Stimulated activated CD8-positive, alpha-beta memory T cell treated with anti-CD3 and anti-CD28 coated beads, Interleukin-4, amount 100 ng/mL, for 4 hours (primary cell): ENCODE data around the gene RAX2.

Experiments
- DNase-seq, 2 donors: peaks; one replicate each; pipeline ENCODE4 v3.0.0-alpha.2; 2020; ENCODE audit warnings: low read depth in 2 of 2, low spot score in 1 of 2

RAX2 gene

DNA sequence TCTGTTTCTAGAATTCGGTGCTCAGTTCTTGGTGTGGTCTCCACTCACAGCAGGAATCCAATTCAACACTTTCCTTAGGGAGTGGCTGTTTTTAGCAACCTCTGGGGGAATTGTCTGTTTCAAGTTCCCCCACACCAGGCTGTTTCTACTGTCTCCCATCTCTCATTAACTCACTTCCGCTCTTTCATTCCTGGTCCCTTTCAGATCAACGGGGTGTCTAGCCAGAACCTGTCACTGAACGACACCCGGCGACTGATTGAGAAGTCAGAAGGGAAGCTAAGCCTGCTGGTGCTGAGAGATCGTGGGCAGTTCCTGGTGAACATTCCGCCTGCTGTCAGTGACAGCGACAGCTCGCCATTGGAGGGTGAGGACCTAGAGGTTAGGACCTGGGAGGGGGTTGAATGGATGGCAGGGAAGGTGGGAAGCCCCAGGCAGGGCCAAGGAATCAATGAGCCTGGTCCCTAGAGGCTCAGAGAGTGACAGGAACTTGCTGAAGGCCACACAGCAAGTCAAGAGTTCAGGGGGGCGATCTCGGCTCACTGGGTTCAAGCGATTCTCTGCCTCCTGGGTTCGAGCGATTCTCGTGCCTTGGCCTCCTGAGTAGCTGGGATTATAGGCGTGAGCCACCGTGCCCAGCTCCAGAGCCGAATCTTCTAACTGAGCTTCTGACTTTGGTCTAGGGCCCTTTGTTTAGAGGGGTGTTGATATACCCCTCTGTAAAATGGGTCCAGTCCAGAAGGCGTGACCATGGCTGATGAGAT lies 38.3 kb downstream of the RAX2 start:
- DNase-seq: no peak

DNA sequence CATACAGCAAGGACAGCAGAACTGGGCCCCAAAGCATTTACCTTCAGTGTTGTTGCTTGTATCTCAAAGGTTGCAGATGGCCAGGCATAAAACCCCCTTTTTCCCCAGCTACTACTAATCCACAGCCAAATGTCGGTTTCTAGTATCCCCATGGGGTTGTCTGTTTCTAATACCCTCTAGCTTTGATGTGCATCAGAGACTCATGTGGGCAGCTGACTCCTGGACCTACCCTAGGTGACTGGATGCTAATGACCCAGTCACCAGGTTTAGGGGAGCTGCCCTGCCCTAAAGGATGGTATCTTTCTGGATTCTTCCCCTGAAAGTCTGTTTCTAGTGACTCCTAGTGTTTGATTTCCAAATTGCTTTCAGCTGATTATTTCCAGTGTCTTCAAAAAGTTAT lies 39.9 kb downstream of the RAX2 start:
- no peak for DNase-seq

DNA sequence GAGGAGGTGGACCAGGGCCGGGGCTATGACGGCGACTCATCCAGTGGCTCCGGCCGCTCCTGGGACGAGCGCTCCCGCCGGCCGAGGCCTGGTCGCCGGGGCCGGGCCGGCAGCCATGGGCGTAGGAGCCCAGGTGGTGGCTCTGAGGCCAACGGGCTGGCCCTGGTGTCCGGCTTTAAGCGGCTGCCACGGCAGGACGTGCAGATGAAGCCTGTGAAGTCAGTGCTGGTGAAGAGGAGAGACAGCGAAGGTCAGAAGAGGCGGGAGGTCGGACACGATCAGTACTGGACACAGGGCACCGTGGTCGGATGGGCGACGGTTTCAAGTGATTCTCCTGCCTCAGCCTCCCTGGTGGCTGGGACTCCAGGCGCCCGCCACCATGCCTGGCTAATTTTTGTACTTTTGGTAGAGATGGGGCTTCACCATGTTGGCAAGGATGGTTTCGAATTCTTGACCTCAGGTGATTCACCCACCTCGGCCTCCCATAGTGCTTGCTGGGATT lies 41.5 kb downstream of the RAX2 start:
- no peak for DNase-seq

DNA sequence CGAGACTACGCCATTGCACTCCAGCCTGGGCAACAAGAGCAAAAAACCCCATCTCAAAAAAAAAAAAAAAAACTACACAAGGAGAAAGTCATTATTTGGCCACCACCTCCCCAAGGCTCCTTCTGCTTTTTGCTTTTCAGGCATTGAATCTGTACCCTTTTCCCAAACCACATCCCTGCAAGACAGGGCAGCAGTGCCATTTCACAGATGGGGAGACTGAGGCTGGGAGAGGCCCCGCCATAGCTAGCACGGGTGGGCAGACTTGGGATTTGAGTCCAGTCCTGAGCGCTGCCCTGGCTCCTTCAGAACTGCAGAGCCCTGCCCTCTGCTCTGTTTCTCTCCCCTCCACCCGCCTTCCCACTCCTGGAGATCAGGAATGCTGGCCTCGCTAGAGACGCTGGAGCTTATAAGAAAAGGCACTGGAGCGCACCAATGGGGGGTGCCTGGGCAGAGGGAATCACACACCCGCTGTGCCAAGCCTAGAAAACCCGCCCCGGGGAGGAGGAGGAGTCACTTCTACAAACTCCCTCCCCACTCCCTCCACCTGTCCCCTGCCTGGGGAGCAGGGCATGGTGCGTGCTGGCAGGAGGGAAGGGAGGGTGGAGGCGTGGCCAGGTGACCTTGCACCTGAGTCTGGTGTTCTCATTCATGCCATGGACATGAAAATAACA lies 46.3 kb downstream of the RAX2 start:
- no peak for DNase-seq

DNA sequence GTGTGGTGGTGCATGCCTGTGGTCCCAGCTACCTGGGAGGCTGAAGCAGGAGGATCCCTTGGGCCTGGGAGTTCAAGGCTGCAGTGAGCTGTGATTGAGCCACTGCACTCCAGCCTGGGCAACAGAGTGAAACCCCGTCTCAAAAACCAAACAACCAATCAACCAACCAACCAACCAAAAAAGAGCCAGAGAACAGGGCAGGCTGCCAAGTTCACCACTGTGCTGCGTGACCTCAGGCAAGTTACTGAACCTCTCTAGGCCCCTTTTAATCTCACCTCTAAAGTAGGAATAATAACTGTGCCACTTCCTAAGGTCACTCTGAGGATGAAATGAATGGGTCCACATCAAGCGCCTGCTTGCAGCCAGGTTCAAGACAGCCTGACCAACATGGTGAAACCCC lies 46.9 kb downstream of the RAX2 start:
- DNase-seq: no peak

DNA sequence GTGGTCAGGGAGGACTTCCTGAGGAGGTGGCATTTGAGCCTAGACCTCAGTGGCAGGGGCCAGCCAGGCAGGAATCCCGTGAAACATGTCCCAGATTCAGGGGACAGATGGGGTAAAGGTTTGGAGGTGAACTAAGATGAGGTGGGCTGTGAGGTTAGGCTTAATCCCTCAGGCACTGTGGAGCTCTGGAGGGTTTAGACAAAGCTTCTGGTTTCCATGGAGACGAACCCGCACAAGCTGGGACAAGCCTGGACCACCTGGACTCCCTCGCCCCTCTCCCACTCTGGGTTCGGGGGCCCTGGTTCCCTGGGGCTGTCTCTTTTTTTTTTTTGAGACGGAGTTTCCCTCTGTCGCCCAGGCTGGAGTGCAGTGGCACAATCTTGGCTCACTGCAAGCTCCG lies 48.1 kb downstream of the RAX2 start:
- no peak for DNase-seq

DNA sequence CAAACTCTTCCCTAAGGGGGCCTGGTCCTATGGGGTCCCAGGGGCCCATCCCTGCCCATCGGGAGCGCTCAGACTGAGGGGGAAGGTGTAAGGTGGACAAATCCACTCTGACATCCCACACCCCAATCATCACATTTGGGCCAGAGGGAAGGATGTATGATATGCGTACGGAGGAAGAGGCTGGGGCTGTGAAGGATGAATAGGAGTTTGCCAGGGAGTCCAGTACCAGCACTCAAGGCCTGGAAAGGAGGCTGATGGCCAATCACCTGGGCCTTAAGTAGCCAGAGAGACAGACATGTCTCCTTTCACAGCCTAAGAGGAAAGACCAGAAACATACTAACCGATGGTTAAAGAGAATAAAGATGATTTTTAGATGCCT lies 48.9 kb downstream of the RAX2 start:
- DNase-seq: no peak

DNA sequence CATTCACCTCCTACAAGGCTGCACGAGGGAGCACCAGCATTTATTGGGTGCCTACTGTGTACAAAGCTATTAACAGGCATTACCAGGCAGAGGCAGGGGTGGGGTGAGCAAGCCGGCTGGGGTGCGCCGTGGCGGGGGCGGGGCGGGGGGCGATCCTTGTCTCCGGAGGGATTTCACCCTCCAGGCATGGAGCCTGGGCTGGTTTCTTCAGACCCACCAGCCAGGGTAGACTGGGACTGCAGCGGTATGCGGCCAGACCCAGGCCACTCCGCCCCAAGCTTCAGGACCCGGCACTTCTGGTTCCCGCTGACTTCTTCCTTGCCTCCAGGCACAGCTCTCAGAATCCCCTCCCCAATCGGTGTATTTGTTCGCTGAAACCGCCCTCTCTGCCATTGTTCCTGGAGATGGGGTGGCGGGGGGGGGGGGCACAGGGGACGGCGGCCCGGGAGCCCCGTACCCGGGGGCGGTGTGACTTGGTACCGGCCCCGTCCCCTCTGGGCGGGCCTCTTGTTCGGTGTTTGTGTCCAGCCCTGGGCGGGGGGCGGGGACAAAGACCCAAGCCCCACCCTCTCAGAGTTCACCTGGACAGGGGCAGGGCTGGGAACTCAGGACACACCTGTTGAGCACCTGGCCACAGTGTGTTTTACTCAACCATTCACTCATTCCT lies 49.5 kb downstream of the RAX2 start:
- DNase-seq: no peak

DNA sequence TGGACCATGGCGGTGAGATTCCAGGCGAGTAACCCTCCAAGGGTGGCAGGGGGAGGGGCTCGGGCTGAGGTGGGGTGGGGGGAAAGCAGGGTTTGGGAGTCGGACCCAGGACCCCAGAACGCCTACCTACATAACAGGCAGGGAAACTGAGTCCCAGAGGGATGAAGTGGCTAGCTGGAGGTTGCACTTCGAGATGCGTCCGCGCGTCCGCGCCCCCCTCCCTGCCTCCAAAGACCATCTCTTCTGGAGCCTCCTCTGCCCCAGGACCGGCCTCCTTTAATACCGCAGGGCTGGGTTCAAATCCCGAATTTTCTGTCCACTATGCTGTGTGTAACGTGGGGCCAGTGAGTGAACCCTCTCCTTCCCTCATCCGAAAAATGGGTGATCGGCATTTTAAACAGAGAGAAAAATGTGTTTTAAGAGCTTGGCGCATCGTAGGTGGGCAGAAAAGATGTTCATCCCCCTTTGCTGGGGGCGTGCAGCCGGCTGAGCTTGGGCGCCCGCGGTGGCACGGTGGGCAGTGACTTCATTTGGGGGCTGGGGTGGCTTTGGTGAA lies 50.1 kb downstream of the RAX2 start:
- no peak for DNase-seq

DNA sequence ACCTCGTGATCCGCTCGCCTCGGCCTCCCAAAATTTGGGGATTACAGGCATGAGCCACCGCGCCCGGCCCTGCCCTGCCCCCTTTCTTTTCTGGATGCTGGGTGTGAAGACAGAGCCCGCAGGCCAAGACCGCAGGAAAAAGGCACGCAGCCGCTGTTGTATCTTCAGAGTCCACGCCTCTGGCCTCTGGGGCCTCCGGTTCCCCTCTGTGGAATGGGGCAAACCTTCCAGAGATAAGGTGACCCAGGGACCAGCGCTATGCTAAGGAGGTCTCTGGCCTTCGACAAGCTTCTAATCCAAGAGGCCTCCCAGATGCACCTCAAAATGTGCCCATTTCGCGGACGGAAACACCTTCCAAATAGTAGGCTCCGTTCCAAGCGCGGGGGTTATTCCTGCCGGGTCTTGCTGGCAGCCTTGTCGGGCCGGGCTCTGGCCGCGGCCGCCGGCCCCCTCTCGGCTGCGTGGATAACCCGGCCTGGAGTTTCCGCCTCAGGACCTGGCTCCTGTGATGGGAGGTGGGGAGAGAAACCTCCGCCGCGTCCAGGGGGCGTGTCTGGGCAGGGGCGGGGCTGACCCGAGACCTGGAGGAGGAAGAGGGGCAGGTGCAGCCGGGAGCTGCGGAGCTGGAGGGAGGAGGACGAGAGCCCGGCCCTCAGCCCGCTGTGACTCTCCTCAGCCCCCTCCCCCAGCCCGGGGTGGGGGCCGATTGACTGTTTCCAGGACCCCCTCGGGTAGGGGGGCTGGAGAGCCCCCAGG lies 50.7 kb downstream of the RAX2 start:
- peak; percentile 60 to 63 for DNase-seq

DNA sequence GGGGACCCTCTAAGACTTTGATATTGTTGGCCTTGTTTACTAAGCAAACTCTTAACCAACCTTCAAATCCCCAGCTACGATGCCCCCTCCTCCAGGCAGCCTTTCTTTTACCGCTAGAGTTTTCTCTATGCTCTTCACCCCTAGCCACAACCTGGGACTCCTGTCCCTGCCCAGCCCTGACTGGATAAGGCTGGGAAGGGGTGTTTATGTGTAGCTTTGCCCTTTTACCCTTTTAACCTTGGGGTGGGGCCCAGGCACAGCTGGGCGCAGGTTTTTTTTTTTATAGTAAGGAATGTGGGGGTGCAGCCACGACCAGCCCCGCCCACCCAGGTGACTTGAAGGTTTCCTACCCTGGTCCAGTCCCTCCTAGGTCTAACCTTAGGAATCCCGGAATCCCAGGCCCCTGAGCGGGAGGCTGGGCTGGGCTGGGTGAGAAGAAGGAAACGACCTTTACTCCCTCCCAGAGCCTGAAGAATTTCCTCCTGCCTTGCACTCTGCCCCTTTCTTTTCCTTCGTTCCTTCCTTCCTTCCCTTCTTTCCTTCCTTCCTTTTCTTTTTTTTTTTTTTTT lies 51.6 kb downstream of the RAX2 start:
- no peak for DNase-seq

DNA sequence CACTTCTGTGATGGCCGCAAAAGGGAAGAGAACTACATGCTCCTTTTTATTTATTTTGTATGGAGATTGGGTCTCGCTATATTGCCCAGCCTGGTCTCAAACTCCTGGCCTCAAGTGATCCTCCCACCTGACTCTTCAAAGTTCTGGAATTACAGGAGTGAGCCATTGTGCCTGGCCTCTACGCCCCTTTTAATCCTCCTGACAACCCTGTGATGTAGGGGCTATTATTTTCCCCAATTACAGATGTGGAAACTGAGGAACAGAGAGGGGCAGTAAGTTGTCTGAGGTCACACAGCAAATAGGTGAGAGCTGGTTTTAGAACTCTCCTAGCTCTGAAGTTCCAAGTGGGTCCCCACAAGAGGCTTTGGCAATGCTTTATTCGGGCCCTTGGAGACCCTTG lies 52.2 kb downstream of the RAX2 start:
- no peak for DNase-seq
